Measurements from ENCODE around the gene DCXR.

Gene DCXR

DNA sequence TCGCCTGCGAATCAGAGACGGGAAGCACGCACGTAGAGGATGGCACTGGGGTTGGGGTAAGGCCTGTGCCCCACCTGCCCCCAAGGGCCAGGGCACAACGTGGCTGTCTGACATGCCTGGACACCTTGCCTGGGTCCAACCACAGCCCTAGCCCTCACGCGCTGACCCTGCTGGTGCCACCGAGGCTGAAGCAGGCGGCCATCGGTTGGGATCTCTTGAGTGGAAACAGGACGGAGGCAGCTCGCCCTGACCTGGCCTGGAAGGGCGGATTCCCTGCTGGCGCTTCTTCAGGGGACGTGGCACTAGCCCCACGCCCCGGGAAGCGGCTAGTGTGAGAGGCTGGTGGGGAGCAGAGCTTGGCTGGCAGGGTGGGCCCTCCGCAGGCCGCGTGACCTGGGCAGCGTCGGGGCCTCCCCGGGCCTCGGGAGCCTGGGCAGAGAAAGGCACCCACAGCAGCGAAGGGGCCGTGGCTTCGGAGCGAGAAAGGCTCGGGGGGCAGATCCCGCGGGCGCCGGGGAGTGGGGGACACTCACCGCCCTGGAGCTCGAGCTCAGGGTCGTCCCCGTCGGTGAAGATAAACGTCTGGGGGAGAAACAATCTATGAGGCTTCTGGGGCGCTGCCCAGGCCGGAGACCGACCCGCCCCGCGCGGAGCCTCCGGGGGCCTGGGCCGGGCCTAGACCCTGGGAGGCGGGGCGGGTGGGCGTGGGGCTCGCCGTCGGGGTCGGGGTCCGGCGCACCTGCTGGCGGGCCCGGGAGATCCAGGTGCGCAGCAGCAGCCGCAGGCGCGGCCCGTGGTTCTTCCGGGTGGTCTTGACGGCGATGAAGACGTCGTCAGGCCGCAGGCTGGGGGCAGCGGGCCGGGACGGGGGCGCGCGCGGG, 13.5 kb upstream of the DCXR start (continued):
- TF ChIP-seq ZNF169 (tag by site-specific recombination; IDR thresholded peaks at IDR 0.05) (no peak), ZNF530 (tag by site-specific recombination; IDR thresholded peaks at IDR 0.05; ENCODE audit: low read depth) (no peak), RBAK (tag by site-specific recombination; IDR thresholded peaks at IDR 0.05) (no peak), ZNF202 (tag by site-specific recombination; IDR thresholded peaks at IDR 0.05; ENCODE audit: borderline replicate concordance) (no peak), GLIS2 (tag by site-specific recombination; IDR thresholded peaks at IDR 0.05) (0 out of 2 replicates have a peak, but pooled peaks have one; percentile 34), ZNF48 (tag by site-specific recombination; IDR thresholded peaks at IDR 0.05) (no peak), ZNF777 (tag by site-specific recombination; IDR thresholded peaks at IDR 0.05; ENCODE audit: borderline replicate concordance) (no peak)
- TF ChIP-seq, protein P1, sequence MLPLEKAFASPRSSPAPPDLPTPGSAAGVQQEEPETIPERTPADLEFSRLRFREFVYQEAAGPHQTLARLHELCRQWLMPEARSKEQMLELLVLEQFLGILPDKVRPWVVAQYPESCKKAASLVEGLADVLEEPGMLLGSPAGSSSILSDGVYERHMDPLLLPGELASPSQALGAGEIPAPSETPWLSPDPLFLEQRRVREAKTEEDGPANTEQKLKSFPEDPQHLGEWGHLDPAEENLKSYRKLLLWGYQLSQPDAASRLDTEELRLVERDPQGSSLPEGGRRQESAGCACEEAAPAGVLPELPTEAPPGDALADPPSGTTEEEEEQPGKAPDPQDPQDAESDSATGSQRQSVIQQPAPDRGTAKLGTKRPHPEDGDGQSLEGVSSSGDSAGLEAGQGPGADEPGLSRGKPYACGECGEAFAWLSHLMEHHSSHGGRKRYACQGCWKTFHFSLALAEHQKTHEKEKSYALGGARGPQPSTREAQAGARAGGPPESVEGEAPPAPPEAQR (tag by site-specific recombination; IDR thresholded peaks at IDR 0.05), result no peak

- peak overlapping the region; percentile 83; the same call in 1 of the 2 replicates for H3K4me3 ChIP-seq (ENCODE audit: low read depth, low read length)
- no peaks in the 10 kb centered on the region for H3K9me3 ChIP-seq (ENCODE audit: control insufficient read depth, insufficient read depth, low read depth, low read length)
- H3K4me1 ChIP-seq (ENCODE audit: control insufficient read depth, insufficient read depth, low read length), result peaks cover 7% of the 10 kb centered on the region
- ChIA-PET POLR2A (interaction anchor here (0.6 to 14.2 kb wide), 6 partner anchors 9 to 177 kb away, joined by 4 to 96 read pairs (median 5); partner anchors contain the start of genes DCXR and RAC3), CTCF (interaction anchor here (0.5 to 1.3 kb wide), 5 partner anchors 12 to 141 kb away, joined by 3 to 6 read pairs (median 4); partner anchors contain the start of gene DCXR)
- TF ChIP-seq ZFP41 (tag by site-specific recombination; IDR thresholded peaks at IDR 0.05; ENCODE audit: borderline replicate concordance) (no peak), ZNF580 (tag by site-specific recombination; IDR thresholded peaks at IDR 0.05) (no peak), ZNF155 (tag by site-specific recombination; IDR thresholded peaks at IDR 0.05) (no peak), ZNF423 (tag by site-specific recombination; IDR thresholded peaks at IDR 0.05) (no peak), ZNF548 (tag by site-specific recombination; IDR thresholded peaks at IDR 0.05) (no peak), SCRT1 (tag by site-specific recombination; IDR thresholded peaks at IDR 0.05; ENCODE audit: borderline replicate concordance) (peak; percentile 32; the same call in 1 of the 2 replicates), SCRT2 (tag by site-specific recombination; IDR thresholded peaks at IDR 0.05) (peak; percentile 72), ZNF585B (tag by site-specific recombination; IDR thresholded peaks at IDR 0.05) (no peak), ZNF785 (tag by site-specific recombination; IDR thresholded peaks at IDR 0.05) (no peak), PBX3 (CRISPR knock-in tag; IDR thresholded peaks at IDR 0.05) (0 out of 2 replicates have a peak, but pooled peaks have one; percentile 34), ZNF366 (tag by site-specific recombination; conservative IDR thresholded peaks at IDR 0.05) (no peak), HIC1 (tag by site-specific recombination; IDR thresholded peaks at IDR 0.05) (peak; percentile 34; the same call in 1 of the 2 replicates)
- no peak overlapping the region; the same call in 1 of the 2 replicates for H3K27ac ChIP-seq (ENCODE audit: extremely low read depth, low read depth, low read length)
- H3K36me3 ChIP-seq (ENCODE audit: control insufficient read depth in 2 of 2, insufficient read depth in 1 of 2, low read length in 2 of 2), result peaks cover 0 to 71% of the 10 kb centered on the region in 2 experiments; a peak in 2 of 3 replicates
Measured at GRCh38 chr17:82050152-82050760, 12.8 kb upstream of the DCXR start.
